HG03439 (cell line): ENCODE data around the gene SPIRE2.
"Not testable (repeated sequence)": the region's sequence is repeated elsewhere in the genome, so short reads cannot be mapped to it uniquely, and the experiment has no call there.

Experiments used
- ATAC-seq: cut with Tn5 transposase; IDR thresholded peaks from one replicate; pipeline ENCODE4 v1.9.1; 2021; ENCODE audit warnings: mild to moderate bottlenecking, moderate library complexity; ENCODE audit not compliant: unreplicated experiment

The SPIRE2 gene

DNA sequence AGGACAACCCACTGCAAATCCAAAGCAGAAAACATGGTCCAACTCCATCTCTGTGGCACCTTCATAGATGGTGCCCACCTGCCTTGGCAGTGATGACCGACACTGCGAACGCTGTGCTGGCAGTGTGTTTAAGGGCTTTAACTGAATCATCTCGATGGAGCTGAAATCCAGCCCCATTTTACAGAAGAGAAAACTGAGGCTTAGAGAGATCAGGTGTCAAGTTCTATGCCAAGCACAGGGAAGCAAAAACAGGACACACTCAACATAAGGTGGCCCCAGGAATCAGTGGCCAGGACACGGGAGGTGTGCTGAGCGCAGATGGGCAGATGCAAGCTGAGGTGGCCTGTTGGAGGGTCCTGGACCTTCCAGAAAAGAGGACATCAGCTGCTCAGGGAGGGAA lies 34.5 kb downstream of the SPIRE2 start:
- no peak for ATAC-seq

DNA sequence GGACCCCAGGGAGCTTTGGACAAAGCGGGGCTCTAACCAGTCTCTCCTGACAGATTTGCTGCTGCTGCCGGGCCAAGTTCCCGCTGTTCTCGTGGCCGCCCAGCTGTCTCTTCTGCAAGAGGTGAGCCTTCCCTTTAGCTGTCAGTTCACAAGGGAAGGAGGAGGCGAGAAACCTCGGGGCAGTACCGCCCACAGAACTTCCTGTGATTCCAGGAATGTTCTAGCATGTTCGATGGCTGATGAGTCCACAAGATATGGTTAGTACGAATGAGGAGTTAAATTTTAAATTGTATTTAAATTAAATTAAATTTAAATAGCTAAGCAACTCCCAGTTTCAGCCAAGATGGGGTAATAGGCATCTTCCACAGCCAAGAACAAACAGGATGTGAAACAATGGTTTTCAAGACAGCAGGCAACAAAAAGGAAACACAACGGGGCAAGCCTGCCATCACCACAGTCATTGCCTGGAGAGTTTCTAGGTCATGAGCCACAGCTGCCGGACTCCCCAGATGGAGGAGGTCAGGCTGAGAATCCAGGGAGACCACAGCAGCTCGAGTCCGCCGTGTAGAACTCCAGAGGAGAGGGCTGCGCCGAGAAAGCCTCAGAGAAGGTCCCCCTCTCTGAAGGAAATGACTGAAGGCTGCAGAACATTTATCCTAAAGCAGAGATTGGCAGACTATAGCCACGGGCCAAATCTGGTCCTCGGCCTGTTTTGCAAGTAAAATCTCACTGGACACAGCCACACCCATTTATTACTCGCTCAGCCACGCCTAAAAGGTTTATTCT lies 35.7 kb downstream of the SPIRE2 start:
- ATAC-seq, result no peak

DNA sequence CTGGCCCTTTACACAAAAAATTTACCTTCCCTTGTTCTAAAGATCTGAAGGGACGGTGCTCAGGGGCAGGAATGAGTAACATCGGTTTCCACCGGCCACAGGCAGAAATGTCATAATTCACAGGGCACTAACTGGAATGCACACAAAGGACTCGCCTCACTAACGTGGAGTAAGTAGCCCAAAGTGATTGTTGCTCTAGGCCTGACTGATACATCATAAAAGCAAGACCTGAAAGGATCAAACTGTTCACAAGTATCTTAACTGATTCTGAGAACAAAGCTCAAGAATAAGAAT lies 36.2 kb downstream of the SPIRE2 start:
- ATAC-seq, result no peak

DNA sequence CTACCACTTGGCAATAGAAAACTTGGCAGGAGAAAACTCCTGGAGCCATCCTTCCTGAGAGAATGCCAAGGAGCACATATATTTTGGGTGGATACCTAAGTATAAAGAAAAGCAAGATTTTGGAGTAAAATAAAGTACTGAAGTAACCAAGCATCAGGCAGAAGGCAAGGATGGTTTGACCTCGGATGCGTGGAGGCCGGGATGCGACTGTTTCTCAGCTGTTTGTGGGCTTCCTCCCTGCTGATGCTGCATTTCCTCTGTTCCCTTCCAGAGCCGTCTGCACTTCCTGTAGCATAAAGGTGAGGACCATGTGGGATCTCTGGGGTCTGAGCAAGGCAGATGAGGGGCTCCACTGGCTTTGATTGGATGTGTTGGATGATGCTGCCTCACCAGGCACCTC lies 39.6 kb downstream of the SPIRE2 start:
- ATAC-seq, result no peak

DNA sequence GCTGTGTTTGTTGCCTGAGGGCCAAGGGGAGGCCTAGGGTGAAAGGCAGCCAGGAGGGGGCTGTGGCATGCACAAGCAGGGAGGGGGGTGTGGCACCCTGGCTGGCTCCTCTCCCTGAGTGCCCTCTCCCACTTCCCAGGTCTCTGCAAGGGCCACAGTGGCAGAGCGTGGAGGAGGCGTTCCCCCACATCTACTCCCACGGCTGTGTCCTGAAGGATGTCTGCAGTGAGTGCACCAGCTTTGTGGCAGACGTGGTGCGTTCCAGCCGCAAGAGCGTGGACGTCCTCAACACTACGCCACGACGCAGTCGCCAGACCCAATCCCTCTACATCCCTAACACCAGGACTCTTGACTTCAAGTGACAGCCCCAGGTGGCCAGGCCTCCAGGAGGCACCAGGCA lies 41.6 kb downstream of the SPIRE2 start:
- ATAC-seq, result no peak

DNA sequence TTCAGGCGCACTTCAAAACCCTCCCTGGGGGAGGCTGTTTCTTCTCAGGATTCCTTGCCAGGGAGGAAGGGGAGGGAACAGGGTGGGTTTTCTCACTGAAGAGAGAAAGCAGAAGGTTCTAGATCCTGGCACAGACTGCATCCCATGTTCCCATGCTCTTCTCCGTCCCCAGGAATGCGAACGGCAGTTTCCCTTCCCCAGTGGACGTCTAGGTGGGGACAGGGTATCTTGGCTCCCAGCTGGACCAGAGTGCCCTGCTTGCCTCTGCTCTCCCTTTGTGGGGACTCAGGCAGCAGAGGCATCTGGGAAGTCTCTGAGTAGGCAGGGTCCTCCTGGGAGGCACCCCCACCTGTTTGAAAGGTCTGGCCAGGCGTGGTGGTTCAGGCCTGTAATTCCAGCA lies 42.2 kb downstream of the SPIRE2 start:
- ATAC-seq, result no peak

DNA sequence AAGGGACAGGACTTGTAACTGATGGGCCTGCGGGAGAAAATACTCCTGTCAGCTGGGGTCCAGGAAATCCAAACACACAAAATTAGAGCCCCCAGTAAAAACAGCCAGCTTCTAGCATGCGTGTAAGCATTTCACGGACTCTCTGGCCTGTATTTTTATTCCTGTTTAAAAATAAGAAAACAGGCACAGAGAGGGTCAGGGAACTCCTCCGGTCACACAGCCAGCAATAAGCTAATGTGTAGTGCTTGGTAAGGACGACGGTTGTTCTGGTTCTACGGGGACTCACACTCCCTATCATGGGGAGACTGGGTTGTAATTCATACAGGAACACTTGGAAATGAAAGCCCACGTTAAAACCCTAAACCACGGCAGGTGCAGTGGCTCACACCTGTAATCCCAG lies 43.6 kb downstream of the SPIRE2 start:
- ATAC-seq, result no peak

DNA sequence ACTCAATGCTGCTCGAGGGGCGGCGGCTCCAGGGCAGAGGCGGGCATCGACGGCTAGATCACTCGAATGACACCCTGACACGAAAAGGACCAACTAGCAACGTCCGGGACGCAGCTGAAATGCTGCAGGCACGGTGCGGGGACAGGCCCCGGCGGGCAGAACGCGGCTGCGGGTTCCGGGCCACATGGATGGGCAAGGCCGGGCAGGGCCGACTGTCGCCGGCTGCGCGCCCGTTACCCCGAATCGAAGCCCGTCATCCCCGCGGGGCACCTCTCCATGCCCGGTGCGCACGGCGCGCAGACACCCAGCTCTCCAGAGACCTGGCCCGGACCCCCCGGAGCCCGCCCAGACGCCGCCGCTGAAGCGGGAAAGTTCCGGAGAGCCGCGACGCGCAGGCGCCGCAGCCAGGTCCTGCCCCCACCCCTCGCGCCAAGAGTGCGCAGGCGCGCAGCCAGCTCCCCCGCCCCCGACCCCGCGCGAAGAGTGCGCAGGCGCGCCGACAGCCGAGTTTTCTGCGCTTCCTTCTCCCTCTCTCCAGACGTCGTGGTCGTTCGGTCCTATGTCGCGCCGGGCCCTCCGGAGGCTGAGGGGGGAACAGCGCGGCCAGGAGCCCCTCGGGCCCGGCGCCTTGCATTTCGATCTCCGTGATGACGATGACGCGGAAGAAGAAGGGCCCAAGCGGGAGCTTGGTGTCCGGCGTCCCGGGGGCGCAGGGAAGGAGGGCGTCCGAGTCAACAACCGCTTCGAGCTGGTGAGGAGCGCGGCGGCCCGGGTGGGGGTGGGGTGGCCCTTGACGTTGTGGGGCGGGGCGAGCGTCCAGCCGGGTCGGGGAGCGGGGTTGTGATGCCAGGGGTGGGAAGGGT lies 45.1 kb downstream of the SPIRE2 start, which contains the start of gene TCF25:
TSS of gene TCF25 (plus strand) at position 484 of the 863 bp plus-strand sequence. CDS start at position 560, 76 bp downstream.
- ATAC-seq, result peak; percentile 48

DNA sequence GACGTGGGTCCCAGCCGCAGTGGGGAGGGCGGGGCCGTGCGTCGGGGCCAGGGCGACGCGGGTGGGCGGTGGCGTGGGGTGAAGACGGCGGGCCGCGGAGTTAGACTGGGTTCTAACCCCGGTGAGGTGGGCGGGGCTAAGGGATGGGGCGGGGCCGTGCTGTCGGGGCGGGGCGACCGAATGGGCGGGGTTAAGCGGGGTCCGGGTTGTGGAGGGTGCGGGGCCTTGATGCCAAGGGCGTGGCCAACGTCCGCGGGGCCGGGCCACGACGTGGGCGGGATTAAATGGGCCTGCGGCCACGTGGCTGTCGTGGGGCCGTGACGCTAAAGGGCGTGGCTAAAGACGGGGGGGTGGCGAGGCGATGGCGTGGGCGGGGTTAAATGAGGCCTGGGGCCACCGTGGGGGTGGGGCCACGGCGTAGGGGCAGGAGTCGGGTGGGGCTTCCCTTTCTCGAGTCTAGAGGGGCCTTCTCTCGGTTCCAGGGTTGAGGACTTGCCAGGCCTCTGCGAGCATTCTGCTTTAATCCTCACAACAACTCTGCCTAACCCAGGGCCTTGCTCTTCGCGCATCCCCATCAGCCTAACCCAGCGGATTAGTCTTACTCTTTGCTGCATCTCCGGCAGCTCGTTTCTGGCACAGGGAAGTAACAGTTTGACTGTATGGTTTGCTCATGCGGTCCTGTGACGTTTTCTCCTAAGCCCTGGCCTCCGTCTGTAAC lies 45.9 kb downstream of the SPIRE2 start:
- peak; percentile 65 for ATAC-seq

DNA sequence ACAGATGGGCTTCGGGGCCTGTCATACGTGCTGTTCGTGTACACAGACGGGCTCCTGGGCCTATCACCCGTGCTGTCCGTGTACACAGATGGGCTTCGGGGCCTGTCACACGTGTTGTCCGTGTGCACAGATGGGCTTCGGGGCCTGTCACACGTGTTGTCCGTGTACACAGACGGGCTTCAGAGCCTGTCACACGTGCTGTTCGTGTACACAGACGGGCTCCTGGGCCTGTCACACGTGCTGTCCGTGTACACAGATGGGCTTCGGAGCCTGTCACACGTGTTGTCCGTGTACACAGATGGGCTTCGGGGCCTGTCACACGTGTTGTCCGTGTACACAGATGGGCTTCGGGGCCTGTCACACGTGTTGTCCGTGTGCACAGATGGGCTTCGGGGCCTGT lies 50.8 kb downstream of the SPIRE2 start:
- ATAC-seq, result not testable (repeated sequence)

DNA sequence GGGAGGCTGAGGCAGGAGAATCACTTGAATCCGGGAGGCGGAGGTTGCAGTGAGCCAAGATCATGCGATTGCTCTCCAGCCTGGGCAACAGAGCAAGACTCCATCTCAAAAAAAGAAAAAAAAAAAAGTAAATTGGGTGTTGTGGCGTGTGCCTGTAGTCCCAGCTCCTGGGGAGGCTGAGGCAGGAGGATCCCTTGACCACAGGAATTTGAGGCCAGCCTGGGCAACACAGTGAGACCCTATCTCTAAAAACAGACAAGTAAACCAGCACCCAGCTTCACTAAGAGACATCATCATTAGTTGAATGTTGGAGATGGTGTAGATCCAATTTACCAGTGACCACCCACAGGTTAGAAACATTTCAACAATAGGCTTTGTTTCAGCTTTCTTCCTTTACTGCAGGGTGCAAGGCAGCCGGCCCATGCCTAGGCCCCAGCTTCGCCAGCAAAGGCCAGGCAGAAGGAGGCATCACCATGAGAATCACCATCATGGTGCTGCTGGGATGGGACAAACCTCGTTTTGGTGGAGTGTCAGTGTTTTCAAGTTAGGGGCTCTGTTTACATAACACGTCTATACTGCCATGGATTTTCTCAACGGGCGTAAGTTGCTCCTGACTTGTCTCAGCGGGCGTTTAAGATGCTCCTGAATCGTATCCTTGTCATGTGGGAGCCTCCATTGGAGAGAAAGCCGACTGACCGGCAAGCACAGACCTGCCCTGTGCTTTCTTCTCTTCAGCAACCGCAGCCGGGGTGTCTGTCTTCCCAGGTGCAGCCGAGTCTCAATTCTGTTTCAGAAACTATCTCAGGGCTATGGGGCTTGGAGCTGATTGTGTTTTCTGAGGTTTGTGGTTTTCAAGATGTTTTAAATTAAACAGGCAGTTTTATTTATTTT lies 52.4 kb downstream of the SPIRE2 start:
- no peak for ATAC-seq

DNA sequence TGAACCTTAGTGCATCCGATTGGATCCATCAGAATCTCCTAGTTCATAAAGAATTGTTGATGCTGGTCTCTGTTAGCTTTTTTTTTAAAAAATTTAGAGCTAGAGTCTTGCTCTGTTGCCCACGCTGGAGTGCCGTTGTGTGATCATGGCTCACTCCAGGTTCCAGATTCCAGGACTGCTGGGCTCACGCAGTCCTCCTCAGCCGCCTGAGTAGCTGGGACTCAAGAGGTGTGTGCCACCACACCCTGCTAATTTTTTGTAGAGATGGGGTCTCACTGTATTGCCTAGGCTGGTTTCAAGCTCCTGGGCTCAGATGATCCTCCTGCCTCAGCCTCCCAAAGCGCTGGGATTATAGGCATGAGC lies 53.1 kb downstream of the SPIRE2 start:
- no peak for ATAC-seq

DNA sequence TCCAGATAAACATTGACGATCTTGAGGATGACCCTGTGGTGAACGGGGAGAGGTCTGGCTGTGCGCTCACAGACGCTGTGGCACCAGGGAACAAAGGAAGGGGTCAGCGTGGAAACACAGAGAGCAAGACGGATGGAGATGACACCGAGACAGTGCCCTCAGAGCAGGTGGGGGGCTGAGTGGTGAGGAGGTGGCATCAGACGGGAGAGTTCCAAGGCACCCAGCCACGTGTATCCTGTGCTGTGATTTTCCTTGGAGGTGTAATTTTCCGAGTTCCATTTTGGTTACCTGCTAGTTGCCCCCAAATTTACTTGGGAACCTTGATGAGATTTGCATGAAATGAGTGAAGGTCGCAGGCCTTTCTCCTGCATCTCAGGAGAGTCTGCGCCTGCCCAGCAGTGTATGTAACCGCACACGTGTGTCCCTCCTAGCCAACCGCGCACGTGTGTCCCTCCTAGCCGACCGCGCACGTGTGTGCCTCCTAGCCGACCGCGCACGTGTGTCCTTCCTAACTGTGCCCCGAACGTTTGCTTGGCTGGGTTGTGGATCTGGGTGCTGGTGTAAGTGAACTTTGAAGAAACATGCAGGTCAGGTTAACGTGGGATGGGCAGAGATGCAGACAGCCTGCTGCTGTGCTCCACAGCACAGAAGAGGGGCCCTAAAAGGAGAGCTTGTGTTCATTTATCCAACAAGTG lies 55.2 kb downstream of the SPIRE2 start:
- ATAC-seq, result no peak

DNA sequence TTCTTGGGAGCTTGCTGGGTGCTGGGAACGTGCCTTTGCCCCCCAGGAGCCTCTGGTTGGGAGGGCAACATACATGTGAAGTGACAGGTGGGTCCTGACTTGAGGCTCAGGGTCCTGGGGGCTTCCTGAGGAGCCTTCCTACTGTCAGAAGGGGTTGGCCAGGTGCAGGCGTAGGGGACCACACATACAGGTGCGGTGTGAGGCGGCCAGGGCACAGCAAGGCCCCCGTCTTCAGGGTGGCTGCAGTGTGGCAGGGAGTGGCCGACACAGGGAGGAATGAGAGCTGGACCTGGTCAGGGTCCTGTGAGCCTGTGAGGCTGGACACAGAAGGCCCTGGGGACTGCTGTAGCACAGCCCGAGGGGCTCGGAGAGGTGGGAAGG lies 55.8 kb downstream of the SPIRE2 start:
- no peak for ATAC-seq

DNA sequence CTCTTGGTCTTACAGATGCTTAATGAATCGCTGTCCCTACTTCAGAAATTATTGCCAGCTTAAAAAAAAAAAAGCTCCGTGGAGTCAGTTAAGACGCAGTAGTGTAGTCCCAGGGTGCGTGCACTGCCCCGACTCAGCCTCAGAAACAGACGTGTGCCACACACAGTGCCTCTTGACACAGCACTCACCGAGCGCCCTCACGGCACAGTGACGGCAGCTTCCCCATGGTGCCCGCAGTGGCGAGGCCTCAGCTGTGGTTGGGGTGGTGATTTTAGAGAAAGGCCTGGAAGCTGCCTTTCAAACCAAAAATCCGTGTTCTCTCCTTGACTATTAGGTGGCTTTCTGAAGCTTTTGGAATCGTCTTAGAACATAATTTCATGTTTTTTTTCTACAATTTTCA lies 59.0 kb downstream of the SPIRE2 start:
- ATAC-seq, result no peak

DNA sequence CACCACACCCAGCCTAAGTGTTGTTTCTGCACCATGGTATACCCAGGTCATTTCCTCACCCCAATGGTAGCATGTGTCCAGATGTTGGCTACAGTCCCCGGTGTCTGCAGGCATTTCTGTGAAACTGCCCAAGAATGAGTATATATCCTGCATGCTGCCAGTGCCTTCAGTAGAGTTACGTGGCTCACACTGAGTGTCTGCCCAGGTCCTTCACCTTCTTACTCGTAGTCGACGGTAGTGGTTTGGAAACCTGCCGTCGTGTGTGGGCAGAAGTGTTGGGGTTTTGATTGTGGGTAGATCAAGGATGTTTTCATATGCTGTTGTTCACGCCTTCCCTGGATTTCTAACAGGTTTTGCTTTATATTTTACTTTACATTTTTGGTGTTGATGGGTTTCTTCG lies 61.9 kb downstream of the SPIRE2 start:
- ATAC-seq, result no peak

DNA sequence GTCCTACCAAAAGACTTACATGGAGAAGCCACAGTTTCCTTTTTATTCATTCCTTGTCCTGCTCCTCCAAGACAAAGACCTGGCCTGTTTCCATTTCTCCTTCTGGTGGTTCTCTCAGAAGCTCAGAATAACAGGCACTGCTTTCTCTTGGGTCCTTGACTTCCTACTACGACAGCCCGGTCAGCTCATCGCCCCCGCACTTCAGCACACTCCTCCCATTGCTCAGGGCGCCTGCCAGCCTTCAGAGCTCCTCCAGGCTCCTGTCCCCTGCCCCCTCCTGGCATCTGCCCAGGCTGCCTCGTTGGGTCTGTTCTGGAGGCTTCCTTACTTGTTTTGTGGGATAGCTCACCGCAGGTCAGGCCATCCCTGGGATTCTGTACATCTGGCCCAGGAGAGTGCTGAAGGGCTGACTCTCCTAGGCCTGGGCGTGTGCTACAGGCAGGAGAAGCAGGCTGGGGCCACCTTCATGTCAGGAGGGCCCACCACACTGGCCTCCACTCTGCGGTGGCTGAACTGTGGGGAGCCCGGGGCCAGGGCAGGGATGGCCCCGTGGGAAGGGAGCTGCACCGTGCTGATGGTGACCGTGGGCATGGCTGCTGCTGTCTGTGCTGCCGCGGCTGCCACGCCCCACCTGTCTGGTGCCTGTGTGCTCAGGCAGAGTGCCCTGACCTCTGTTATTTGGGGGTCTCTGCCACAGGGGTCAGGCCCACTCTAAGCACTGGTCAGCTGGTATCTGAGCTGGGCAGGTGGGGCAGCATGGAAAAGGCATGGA lies 62.8 kb downstream of the SPIRE2 start:
- ATAC-seq, result no peak

DNA sequence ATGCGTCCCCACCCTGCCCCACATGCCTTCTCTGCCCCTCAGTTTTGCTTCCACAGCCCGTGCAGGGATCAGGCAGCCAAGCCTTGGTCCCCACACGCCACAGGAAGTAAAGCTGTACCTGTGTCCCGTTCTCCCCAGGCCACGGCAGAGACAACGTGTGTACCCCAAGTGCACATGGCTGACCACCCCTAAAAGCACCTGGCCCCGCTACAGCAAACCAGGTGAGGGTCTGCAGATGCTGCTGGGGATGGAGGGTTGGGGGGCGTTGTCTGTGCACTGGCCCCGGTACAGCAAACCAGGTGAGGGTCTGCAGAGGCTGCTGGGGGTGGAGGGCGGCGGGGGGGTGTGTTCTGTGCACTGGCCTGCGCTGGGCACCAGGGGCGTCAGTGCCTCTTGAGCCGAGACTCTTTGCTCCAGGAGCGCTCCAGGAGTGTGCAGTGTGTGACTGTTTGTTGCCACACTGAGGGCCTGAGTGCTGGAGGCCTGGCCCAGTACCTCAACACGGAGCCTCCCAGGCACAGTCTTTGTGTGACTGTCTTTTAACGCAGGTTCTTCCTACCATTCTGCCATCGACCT lies 63.9 kb downstream of the SPIRE2 start:
- no peak for ATAC-seq

DNA sequence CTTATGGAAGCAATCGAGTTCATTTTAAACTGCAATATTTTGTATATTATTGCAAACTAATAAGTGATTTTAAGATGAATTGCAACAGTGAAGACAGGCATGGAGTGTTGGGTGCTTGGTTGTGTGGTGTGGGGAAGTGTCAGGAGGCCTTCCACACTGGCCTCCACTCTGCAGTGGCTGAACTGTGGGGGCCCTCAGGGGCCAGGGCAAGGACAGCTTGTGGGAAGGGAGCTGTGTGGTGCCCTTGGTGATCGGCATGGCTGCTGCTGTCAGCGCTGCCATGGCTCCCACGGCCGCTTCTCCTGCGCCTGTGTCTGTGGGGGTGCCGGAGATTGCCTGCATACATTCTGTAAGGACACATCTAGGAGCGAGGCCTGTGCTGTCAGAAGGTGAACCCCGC lies 64.4 kb downstream of the SPIRE2 start:
- ATAC-seq, result no peak
